Breast epithelium (tissue), 3 donors: ENCODE measurements around the gene ANTXR1.

Source experiments
- POLR2AphosphoS5 ChIP-seq, 3 donors: sonication (generic); formaldehyde crosslinking; IDR thresholded peaks; one replicate each; pipeline ENCODE4 v1.6.1; 2017; ENCODE audit warnings: antibody characterized with exemption in 3 of 3
- TF ChIP-seq, protein P1 (sequence below), 3 donors: fragments of 450-650 bp; IDR thresholded peaks; one replicate each; pipeline ENCODE4 v1.5.1; 2016 to 2017; ENCODE audit warnings: antibody characterized with exemption in 3 of 3, mild to moderate bottlenecking in 3 of 3, moderate library complexity in 3 of 3

DNA sequence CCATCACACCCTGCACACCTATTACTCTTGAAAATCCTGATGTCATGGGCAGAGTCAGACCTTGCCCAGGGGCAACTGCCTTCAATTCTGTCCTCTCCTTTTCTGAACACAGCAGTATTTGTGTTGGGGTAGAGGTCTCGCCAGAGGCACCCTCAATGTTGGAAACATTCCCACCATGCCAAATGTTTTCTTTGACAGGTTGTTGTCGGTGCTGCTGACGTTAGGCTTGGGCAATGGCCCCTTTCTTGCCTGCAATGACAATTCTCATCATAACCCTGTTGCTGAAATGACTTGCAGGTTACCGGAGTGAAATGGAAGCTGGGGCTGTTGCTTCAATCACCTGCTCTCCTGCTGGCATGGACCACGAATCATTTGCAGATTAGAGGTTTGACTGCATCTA, 20.6 kb upstream of the ANTXR1 start:
- TF ChIP-seq, protein P1, sequence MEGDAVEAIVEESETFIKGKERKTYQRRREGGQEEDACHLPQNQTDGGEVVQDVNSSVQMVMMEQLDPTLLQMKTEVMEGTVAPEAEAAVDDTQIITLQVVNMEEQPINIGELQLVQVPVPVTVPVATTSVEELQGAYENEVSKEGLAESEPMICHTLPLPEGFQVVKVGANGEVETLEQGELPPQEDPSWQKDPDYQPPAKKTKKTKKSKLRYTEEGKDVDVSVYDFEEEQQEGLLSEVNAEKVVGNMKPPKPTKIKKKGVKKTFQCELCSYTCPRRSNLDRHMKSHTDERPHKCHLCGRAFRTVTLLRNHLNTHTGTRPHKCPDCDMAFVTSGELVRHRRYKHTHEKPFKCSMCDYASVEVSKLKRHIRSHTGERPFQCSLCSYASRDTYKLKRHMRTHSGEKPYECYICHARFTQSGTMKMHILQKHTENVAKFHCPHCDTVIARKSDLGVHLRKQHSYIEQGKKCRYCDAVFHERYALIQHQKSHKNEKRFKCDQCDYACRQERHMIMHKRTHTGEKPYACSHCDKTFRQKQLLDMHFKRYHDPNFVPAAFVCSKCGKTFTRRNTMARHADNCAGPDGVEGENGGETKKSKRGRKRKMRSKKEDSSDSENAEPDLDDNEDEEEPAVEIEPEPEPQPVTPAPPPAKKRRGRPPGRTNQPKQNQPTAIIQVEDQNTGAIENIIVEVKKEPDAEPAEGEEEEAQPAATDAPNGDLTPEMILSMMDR (IDR thresholded peaks at IDR 0.05): no peak
- TF ChIP-seq POLR2AphosphoS5 (IDR thresholded peaks at IDR 0.05): no peak
